ENCODE results near the gene SDF4.

DNA sequence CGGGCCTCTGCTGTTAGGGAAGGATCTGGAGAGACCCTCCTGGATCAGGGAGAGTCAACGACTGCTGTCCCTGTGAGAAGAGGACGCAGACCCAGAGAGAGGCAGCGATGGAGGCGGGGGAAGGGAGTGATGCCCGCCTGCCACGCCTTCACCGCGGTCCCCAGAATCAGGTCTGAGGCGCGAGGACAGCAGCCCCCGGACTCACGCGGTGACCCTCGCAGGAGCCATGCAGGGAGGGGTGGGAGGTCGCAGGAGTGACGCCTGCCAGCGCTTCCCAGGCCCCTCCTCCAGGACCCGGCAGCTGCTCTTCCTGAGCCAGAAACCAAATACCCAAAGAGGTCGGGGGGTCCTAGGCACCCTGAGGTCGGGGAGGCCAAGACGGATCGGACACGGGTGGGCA lies 11.6 kb downstream of the SDF4 start:
- TF ChIP-seq CTCF (IDR thresholded peaks at IDR 0.05) (no peak), EZH2 (IDR thresholded peaks at IDR 0.05; ENCODE audit: borderline replicate concordance, insufficient read depth, low read depth, low read length, poor library complexity, severe bottlenecking) (no peak)

Data from B cell (primary cell).